IMR-90 (cell line): ENCODE results near the gene CDH3. TPM values are rescaled to one million over a fixed set of nuclear protein-coding genes. Genes with fewer than 3 reads are reported as not detected.

Experiments
- ATAC-seq: fragments of 200-7000 bp; cut with Tn5 transposase; 2 replicates; pipeline ENCODE4 v1.9.1; 2020; ENCODE audit warnings: low read depth, mild to moderate bottlenecking, moderate library complexity
- BruUV-seq: library from RNA; stranded (reverse); fragments of 400-500 nt; replicated peaks from 2 replicates; lab custom pipeline; 2021; lab: Mats Ljungman, UMichigan
- CTCF ChIA-PET: fragments of 300-600 bp; formaldehyde crosslinking; extraction: SDS; loops from one replicate; lab custom pipeline; 2021; ENCODE audit warnings: antibody characterized with exemption; lab: Yijun Ruan, JAX
- POLR2A ChIA-PET: fragments of 300-600 bp; sonication (Branson Sonifier 250); formaldehyde crosslinking; loops from one replicate; lab custom pipeline; 2022; ENCODE audit warnings: antibody characterized with exemption; ENCODE audit not compliant: unreplicated experiment; lab: Charles Lee
- DNase-seq: peaks from one replicate; pipeline ENCODE4 v3.0.0; 2013
- H2AFZ ChIP-seq: replicated peaks from 2 replicates; pipeline ENCODE3; 2013; ENCODE audit warnings: low read length, mild to moderate bottlenecking; ENCODE audit not compliant: poor library complexity
- H2AK5ac ChIP-seq: 2 replicates; pipeline ENCODE4 v1.6.1; 2013; ENCODE audit warnings: low read depth, low read length, inconsistent platforms
- H2AK9ac ChIP-seq: replicated peaks from 2 replicates; pipeline ENCODE3; 2013; ENCODE audit warnings: mild to moderate bottlenecking, low read depth, low read length, moderate library complexity; ENCODE audit not compliant: poor library complexity
- H2BK120ac ChIP-seq: 2 replicates; pipeline ENCODE4 v1.6.1; 2013; ENCODE audit warnings: low read depth, low read length, inconsistent platforms
- H2BK15ac ChIP-seq: 3 replicates; pipeline ENCODE4 v1.6.1; 2013; ENCODE audit warnings: low read depth, low read length, inconsistent platforms
- H2BK20ac ChIP-seq: 2 replicates; pipeline ENCODE4 v1.6.1; 2013; ENCODE audit warnings: low read depth, mild to moderate bottlenecking, inconsistent platforms, low read length, moderate library complexity
- H2BK5ac ChIP-seq: 2 replicates; pipeline ENCODE4 v1.6.1; 2013; ENCODE audit warnings: mild to moderate bottlenecking, low read depth, low read length, inconsistent platforms; ENCODE audit not compliant: poor library complexity, severe bottlenecking
- H3K14ac ChIP-seq: replicated peaks from 2 replicates; pipeline ENCODE4 v1.6.1; 2013; ENCODE audit warnings: low read depth, low read length, inconsistent platforms
- H3K18ac ChIP-seq: 2 replicates; pipeline ENCODE4 v1.6.1; 2013; ENCODE audit warnings: low read depth, low read length, control low read depth
- H3K23ac ChIP-seq: 2 replicates; pipeline ENCODE4 v1.6.1; 2013; ENCODE audit warnings: low read depth, low read length, inconsistent platforms
- H3K27ac ChIP-seq: 2 replicates; pipeline ENCODE4 v1.5.1; 2013; ENCODE audit warnings: mild to moderate bottlenecking, control low read depth, low read length; ENCODE audit not compliant: insufficient read depth
- H3K27me3 ChIP-seq: 2 replicates; pipeline ENCODE4 v1.6.1; 2013; ENCODE audit warnings: low read length; ENCODE audit not compliant: control insufficient read depth, insufficient read depth
- H3K36me3 ChIP-seq: 2 replicates; pipeline ENCODE4 v1.6.1; 2013; ENCODE audit warnings: low read length, mixed read lengths; ENCODE audit not compliant: control insufficient read depth, insufficient read depth
- H3K4ac ChIP-seq: 2 replicates; pipeline ENCODE4 v1.6.1; 2013; ENCODE audit warnings: low read depth, low read length, inconsistent platforms
- H3K4me1 ChIP-seq: 2 replicates; pipeline ENCODE4 v1.6.1; 2013; ENCODE audit warnings: low read length, mixed read lengths; ENCODE audit not compliant: control insufficient read depth, insufficient read depth
- H3K4me2 ChIP-seq: 2 replicates; pipeline ENCODE4 v1.6.1; 2013; ENCODE audit warnings: low read depth, mild to moderate bottlenecking, control low read depth, low read length, moderate library complexity
- H3K4me3 ChIP-seq: 2 replicates; pipeline ENCODE4 v1.5.1; 2013; ENCODE audit warnings: low read depth, mild to moderate bottlenecking, control low read depth, low read length, moderate library complexity; ENCODE audit not compliant: insufficient read depth
- H3K56ac ChIP-seq: 2 replicates; pipeline ENCODE4 v1.6.1; 2013; ENCODE audit warnings: low read length, inconsistent platforms; ENCODE audit not compliant: insufficient read depth; ENCODE audit errors: extremely low read depth
- H3K79me1 ChIP-seq, 2 experiments: 2 replicates each; pipeline ENCODE4 v1.6.1; 2013; ENCODE audit warnings: low read length in 2 of 2, inconsistent platforms in 1 of 2, low read depth in 1 of 2
- H3K9ac ChIP-seq: 2 replicates; pipeline ENCODE4 v1.6.1; 2013; ENCODE audit warnings: low read depth, low read length, control low read depth
- H3K9me1 ChIP-seq: 2 replicates; pipeline ENCODE4 v1.6.1; 2013; ENCODE audit warnings: low read length, inconsistent platforms; ENCODE audit not compliant: insufficient read depth
- H3K9me3 ChIP-seq: 2 replicates; pipeline ENCODE4 v1.6.1; 2013; ENCODE audit warnings: low read length; ENCODE audit not compliant: control insufficient read depth, insufficient read depth
- H4K20me1 ChIP-seq: 2 replicates; pipeline ENCODE4 v1.6.1; 2013; ENCODE audit warnings: low read length, inconsistent platforms; ENCODE audit not compliant: insufficient read depth
- H4K5ac ChIP-seq: 2 replicates; pipeline ENCODE4 v1.6.1; 2013; ENCODE audit warnings: mild to moderate bottlenecking, low read depth, low read length, control low read depth
- H4K8ac ChIP-seq, 2 experiments: 2 replicates each; pipeline ENCODE4 v1.6.1; 2013; ENCODE audit warnings: low read depth in 2 of 2, low read length in 2 of 2, control low read depth in 1 of 2, inconsistent platforms in 1 of 2
- H4K91ac ChIP-seq: 2 replicates; pipeline ENCODE4 v1.6.1; 2013; ENCODE audit warnings: low read depth, low read length, inconsistent platforms; ENCODE audit not compliant: insufficient read depth
- BHLHE40 ChIP-seq: fragments of 150-350 bp; IDR thresholded peaks from 2 replicates; pipeline ENCODE4 v1.6.1; 2016; ENCODE audit warnings: mild to moderate bottlenecking, low read depth, low read length
- CEBPB ChIP-seq: IDR thresholded peaks from 2 replicates; pipeline ENCODE4 v1.6.1; 2012; ENCODE audit warnings: low read depth, low read length, improper control_type of control experiment
- CHD1 ChIP-seq: IDR thresholded peaks from 2 replicates; pipeline ENCODE4 v1.6.1; 2012; ENCODE audit warnings: low read depth, low read length, improper control_type of control experiment
- ELK1 ChIP-seq: fragments of 150-350 bp; IDR thresholded peaks from 2 replicates; pipeline ENCODE4 v1.6.1; 2016; ENCODE audit warnings: low read depth, mild to moderate bottlenecking, low read length, moderate library complexity, borderline replicate concordance
- FOS ChIP-seq: fragments of 150-350 bp; IDR thresholded peaks from 2 replicates; pipeline ENCODE4 v1.6.1; 2016; ENCODE audit warnings: low read depth, low read length
- MAFK ChIP-seq: IDR thresholded peaks from 2 replicates; pipeline ENCODE4 v1.6.1; 2012; ENCODE audit warnings: low read depth, low read length, improper control_type of control experiment
- MAZ ChIP-seq: IDR thresholded peaks from 2 replicates; pipeline ENCODE4 v1.6.1; 2012; ENCODE audit warnings: low read depth, mild to moderate bottlenecking, low read length, improper control_type of control experiment, moderate library complexity, borderline replicate concordance
- RAD21 ChIP-seq: IDR thresholded peaks from 2 replicates; pipeline ENCODE4 v1.6.1; 2012; ENCODE audit warnings: low read length, improper control_type of control experiment
- SMC3 ChIP-seq: fragments of 150-350 bp; IDR thresholded peaks from 2 replicates; pipeline ENCODE4 v1.6.1; 2016; ENCODE audit warnings: low read depth, mild to moderate bottlenecking, antibody characterized with exemption, low read length, moderate library complexity
- WGBS, 2 experiments: methylation state at CpG; one replicate each; pipeline versions ENCODE4 v1.1.5 to v1.1.7; 2013; ENCODE audit warnings: missing lambda C conversion rate in 2 of 2; ENCODE audit not compliant: insufficient read length in 1 of 2; ENCODE audit errors: extremely low coverage in 2 of 2; 5-methylcytosine and 5-hydroxymethylcytosine counted together
- dilution Hi-C: fragments of 300-500 bp; cut with HindIII; formaldehyde crosslinking; loops from one replicate; pipeline ENCODE4 v1.14.3; 2018; ENCODE audit warnings: low sequenced_read_pairs; ENCODE audit not compliant: unreplicated experiment
- in situ Hi-C: fragments of 300-500 bp; cut with MboI; formaldehyde crosslinking; loops from 3 replicates; pipeline ENCODE4 v1.14.3; 2019; ENCODE audit warnings: low sequenced_read_pairs, inconsistent platforms, mixed read lengths
- intact Hi-C: fragments of 100-400 bp; cut with micrococcal nuclease; formaldehyde crosslinking; loops from 2 replicates; pipeline ENCODE4 v1.10.0; 2022
- polyA plus RNA-seq, 3 experiments: library from polyadenylated mRNA; depleted of rRNA; stranded (reverse); fragments of >200 nt; gene quantifications; 2 replicates each; pipeline ENCODE4 v1.2.3, GENCODE V29; 2012; ENCODE audit warnings: low replicate concordance in 1 of 3
- total RNA-seq: library from RNA; depleted of rRNA; stranded (reverse); fragments of >200 nt; gene quantifications from 2 replicates; pipeline ENCODE4 v1.2.3, GENCODE V29; 2012
- TF ChIP-seq, protein P1 (sequence below): fragments of 150-350 bp; IDR thresholded peaks from 2 replicates; pipeline ENCODE4 v1.6.1; 2017; ENCODE audit warnings: mild to moderate bottlenecking, antibody characterized with exemption, low read length, low read depth
- TF ChIP-seq, protein P2 (sequence below): conservative IDR thresholded peaks from 2 replicates; pipeline ENCODE4 v1.5.1; 2012; ENCODE audit warnings: mild to moderate bottlenecking, low read depth, low read length, improper control_type of control experiment

The CDH3 gene
- total and polyA plus RNA-seq, 2 of the 4 experiments (the other 2 are of a cell fraction), result not detected

- Histone ChIP-seq H3K14ac (no peak overlapping the region), H3K79me1 (no peaks in the 10 kb centered on the region), H3K27ac (no peak overlapping the region), H4K20me1 (no peaks in the 10 kb centered on the region), H3K9ac (no peak overlapping the region), H3K36me3 (no peaks in the 10 kb centered on the region), H2BK5ac (no peak overlapping the region), H2AK5ac (no peak overlapping the region), H3K56ac (no peak overlapping the region), H3K23ac (no peak overlapping the region), H2AFZ (no peak overlapping the region), H4K5ac (no peak overlapping the region), H2BK15ac (no peak overlapping the region), H3K4me3 (no peak overlapping the region), H3K27me3 (peaks cover 15% of the 10 kb centered on the region), H3K9me1 (no peaks in the 10 kb centered on the region), H3K4ac (no peak overlapping the region), H3K4me2 (no peak overlapping the region), H2AK9ac (no peak overlapping the region), H2BK20ac (no peak overlapping the region), H2BK120ac (no peak overlapping the region), H3K4me1 (no peaks in the 10 kb centered on the region), H4K8ac (no peak overlapping the region), H3K18ac (no peak overlapping the region), H3K9me3 (no peaks in the 10 kb centered on the region), H4K91ac (no peak overlapping the region)
- no TSS peak for BruUV-seq
- POLR2A ChIA-PET, result no interaction called here
- dilution Hi-C loops, result no loop called here
- in situ Hi-C loops, result no loop called here
- intact Hi-C loops, result no loop called here
- CTCF ChIA-PET, result no interaction called here
- WGBS, 2 experiments, result no CpG with 5 or more reads among the region's 4 CpGs
- DNase-seq (no peak), ATAC-seq (no peak)
- TF ChIP-seq, protein P1, sequence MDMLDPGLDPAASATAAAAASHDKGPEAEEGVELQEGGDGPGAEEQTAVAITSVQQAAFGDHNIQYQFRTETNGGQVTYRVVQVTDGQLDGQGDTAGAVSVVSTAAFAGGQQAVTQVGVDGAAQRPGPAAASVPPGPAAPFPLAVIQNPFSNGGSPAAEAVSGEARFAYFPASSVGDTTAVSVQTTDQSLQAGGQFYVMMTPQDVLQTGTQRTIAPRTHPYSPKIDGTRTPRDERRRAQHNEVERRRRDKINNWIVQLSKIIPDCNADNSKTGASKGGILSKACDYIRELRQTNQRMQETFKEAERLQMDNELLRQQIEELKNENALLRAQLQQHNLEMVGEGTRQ, result no peak
- TF ChIP-seq MAZ, result no peak
- no peak for TF ChIP-seq MAFK
- TF ChIP-seq CEBPB, result no peak
- no peak for TF ChIP-seq ELK1
- no peak for TF ChIP-seq RAD21
- TF ChIP-seq SMC3, result no peak
- no peak for TF ChIP-seq BHLHE40
- no peak for TF ChIP-seq FOS
- TF ChIP-seq, protein P2, sequence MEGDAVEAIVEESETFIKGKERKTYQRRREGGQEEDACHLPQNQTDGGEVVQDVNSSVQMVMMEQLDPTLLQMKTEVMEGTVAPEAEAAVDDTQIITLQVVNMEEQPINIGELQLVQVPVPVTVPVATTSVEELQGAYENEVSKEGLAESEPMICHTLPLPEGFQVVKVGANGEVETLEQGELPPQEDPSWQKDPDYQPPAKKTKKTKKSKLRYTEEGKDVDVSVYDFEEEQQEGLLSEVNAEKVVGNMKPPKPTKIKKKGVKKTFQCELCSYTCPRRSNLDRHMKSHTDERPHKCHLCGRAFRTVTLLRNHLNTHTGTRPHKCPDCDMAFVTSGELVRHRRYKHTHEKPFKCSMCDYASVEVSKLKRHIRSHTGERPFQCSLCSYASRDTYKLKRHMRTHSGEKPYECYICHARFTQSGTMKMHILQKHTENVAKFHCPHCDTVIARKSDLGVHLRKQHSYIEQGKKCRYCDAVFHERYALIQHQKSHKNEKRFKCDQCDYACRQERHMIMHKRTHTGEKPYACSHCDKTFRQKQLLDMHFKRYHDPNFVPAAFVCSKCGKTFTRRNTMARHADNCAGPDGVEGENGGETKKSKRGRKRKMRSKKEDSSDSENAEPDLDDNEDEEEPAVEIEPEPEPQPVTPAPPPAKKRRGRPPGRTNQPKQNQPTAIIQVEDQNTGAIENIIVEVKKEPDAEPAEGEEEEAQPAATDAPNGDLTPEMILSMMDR, result no peak
- TF ChIP-seq CHD1, result no peak
Observed at GRCh38 chr16:68743664-68744063, 98.6 kb downstream of the CDH3 start.
